ENCODE results near the gene AP4E1.

DNA sequence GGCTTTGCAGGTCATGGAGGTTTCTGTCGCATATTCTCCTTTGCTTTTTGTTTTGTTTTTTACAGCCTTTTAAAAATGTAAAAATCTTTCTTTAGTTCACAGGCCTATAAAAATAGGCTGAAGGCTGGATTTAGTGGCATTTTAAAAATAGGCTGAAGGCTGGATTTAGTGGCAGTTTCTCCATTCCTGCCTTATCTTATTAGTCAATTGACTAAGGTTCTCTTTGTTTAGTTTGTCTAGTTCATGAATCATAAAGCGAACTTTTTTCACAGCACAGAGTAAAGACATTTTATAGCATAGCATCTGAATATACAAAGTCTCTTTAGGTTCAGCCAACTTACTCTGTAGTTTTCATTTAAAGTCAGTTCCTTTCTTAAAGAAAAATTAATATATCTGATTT, 31.4 kb downstream of the AP4E1 start:
- TF ChIP-seq, protein P1, sequence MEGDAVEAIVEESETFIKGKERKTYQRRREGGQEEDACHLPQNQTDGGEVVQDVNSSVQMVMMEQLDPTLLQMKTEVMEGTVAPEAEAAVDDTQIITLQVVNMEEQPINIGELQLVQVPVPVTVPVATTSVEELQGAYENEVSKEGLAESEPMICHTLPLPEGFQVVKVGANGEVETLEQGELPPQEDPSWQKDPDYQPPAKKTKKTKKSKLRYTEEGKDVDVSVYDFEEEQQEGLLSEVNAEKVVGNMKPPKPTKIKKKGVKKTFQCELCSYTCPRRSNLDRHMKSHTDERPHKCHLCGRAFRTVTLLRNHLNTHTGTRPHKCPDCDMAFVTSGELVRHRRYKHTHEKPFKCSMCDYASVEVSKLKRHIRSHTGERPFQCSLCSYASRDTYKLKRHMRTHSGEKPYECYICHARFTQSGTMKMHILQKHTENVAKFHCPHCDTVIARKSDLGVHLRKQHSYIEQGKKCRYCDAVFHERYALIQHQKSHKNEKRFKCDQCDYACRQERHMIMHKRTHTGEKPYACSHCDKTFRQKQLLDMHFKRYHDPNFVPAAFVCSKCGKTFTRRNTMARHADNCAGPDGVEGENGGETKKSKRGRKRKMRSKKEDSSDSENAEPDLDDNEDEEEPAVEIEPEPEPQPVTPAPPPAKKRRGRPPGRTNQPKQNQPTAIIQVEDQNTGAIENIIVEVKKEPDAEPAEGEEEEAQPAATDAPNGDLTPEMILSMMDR (IDR thresholded peaks at IDR 0.05; ENCODE audit: control extremely low read depth in 1 of 3, insufficient read depth in 1 of 3, low read depth in 1 of 3, low read length in 3 of 3): no peak
- no peak for TF ChIP-seq EP300 (IDR thresholded peaks at IDR 0.05; ENCODE audit: borderline replicate concordance in 1 of 2, low read depth in 2 of 2, low read length in 2 of 2)
- no peak for TF ChIP-seq POLR2AphosphoS5 (IDR thresholded peaks at IDR 0.05; ENCODE audit: low read depth, low read length)
- no peak for TF ChIP-seq POLR2A (IDR thresholded peaks at IDR 0.05; ENCODE audit: control extremely low read depth in 1 of 2, low read depth in 2 of 2, low read length in 2 of 2)
- TF ChIP-seq ZNF274 (IDR thresholded peaks at IDR 0.05; ENCODE audit: borderline replicate concordance, extremely low read depth, low read length): no peak
- no peak for TF ChIP-seq SP1 (IDR thresholded peaks at IDR 0.05; ENCODE audit: low read depth, low read length)
- TF ChIP-seq, protein P2, sequence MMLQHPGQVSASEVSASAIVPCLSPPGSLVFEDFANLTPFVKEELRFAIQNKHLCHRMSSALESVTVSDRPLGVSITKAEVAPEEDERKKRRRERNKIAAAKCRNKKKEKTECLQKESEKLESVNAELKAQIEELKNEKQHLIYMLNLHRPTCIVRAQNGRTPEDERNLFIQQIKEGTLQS (IDR thresholded peaks at IDR 0.05; ENCODE audit: insufficient read depth, low read depth, low read length): no peak
- TF ChIP-seq, protein P3, sequence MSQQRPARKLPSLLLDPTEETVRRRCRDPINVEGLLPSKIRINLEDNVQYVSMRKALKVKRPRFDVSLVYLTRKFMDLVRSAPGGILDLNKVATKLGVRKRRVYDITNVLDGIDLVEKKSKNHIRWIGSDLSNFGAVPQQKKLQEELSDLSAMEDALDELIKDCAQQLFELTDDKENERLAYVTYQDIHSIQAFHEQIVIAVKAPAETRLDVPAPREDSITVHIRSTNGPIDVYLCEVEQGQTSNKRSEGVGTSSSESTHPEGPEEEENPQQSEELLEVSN (IDR thresholded peaks at IDR 0.05): no peak
- no peak for TF ChIP-seq YY1 (IDR thresholded peaks at IDR 0.05; ENCODE audit: low read depth, low read length)
- TF ChIP-seq SIN3A (conservative IDR thresholded peaks at IDR 0.05 in 1 of 2, IDR thresholded peaks at IDR 0.05 in 1 of 2; ENCODE audit: low read depth in 1 of 2, low read length in 2 of 2): no peak
- TF ChIP-seq TAF1 (IDR thresholded peaks at IDR 0.05; ENCODE audit: low read depth, low read length): no peak
